ENCODE data around the gene PGA3.
"Not testable (repeated sequence)": the region's sequence is repeated elsewhere in the genome, so short reads cannot be mapped to it uniquely, and the experiment has no call there.

The PGA3 gene

DNA sequence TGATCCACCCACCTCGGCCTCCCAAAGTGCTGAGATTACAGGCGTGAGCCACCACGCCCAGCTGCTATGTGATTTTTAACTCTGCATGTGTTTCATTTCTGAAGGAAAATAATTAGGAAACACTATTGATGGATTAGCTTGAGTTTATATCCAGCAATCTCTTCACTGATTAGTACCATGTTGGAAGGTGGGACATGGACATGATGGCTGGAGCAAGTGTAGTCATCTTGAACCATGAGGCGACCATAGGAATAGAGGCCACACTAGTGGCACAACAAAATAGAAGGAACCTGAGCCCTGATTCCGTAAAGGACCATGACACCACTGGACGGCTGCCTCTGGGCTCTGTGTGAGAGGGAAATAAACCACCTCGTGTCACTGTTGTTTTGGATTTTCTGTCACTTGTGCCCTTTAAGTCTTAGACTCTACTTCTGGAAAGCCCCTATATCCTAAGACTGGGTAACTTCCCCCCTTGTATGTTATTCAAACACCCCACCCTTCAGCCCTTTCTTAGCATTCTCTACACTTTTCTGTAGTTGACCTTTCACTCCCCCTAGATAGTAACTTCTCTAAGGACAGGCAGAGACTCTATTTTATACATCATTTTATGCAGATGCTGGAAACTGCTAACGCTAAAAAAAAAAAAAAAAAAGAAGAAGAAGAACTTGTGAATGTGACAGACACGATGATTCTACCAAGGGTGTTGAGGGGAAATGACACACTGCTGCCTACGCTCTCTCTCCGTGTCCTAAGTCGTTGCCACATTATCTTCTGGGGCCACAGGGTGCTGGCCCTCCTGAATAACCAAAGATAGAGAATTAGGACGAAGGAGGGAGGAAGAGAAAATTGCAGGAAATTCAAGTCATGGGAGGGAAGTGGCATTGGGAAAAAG lies 39.4 kb upstream of the PGA3 start:
- DNase-seq (ENCODE audit: insufficient read length, low spot score): no peak
- TF ChIP-seq POLR2A (IDR thresholded peaks at IDR 0.05; ENCODE audit: low read depth, low read length): no peak
- FAIRE-seq: no peak

DNA sequence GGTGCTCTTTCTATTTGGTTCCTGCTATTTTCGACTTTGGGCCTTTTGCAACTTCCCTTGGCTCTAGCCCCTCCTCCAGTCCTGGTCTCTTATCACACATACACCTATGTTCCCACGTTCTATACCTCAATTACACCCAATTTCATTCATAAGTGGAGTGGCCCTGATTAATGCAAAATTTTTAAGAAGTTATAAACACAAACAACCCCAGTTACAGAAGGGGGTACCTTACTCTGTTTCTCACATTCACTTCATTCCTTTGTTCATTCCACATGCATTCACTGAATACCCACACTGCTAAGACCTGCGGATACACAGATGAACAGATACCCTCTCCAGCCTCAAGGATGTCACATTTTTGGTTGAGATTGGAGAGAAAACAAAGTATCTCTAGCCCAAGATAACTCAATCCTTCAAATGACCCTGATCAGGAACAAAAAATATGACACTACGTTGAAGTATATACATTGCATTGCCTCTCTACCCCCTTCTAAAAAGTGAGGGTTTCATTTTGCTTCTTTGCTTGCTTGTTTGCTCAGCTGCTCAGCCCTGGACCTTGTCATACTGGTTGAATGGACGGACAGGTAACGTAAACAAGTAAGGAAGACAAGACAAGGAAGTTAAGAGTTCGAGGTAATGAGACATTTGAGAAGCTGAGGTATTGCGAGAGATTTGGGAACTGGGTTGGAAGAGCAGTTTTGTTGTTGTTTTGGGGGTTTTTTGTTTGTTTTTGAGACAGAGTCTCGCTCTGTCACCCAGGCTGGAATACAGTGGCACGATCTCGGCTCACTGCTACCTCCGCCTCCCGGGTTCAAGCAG lies 38.5 kb upstream of the PGA3 start:
- FAIRE-seq (no peak), DNase-seq (ENCODE audit: insufficient read length, low spot score) (no peak)
- no peak for TF ChIP-seq POLR2A (IDR thresholded peaks at IDR 0.05; ENCODE audit: low read depth, low read length)

DNA sequence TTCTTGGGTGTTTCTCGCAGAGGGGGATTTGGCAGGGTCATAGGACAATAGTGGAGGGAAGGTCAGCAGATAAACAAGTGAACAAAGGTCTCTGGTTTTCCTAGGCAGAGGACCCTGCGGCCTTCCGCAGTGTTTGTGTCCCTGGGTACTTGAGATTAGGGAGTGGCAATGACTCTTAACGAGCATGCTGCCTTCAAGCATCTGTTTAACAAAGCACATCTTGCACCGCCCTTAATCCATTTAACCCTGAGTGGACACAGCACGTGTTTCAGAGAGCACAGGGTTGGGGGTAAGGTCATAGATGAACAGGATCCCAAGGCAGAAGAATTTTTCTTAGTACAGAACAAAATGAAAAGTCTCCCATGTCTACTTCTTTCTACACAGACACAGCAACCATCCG lies 37.5 kb upstream of the PGA3 start:
- not testable (repeated sequence) for FAIRE-seq; DNase-seq (ENCODE audit: insufficient read length, low spot score)

DNA sequence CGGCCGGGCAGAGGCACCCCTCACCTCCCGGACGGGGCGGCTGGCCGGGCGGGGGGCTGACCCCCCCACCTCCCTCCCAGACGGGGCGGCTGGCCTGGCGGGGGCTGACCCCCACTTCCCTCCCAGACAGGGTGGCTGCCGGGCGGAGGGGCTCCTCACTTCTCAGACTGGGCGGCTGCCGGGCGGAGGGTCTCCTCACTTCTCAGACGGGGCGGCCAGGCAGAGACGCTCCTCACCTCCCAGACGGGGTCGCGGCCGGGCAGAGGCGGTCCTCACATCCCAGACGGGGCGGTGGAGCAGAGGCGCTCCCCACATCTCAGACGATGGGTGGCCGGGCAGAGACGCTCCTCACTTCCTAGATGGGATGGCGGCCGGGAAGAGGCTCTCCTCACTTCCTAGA lies 37.0 kb upstream of the PGA3 start:
- DNase-seq (ENCODE audit: insufficient read length, low spot score); FAIRE-seq: not testable (repeated sequence)

DNA sequence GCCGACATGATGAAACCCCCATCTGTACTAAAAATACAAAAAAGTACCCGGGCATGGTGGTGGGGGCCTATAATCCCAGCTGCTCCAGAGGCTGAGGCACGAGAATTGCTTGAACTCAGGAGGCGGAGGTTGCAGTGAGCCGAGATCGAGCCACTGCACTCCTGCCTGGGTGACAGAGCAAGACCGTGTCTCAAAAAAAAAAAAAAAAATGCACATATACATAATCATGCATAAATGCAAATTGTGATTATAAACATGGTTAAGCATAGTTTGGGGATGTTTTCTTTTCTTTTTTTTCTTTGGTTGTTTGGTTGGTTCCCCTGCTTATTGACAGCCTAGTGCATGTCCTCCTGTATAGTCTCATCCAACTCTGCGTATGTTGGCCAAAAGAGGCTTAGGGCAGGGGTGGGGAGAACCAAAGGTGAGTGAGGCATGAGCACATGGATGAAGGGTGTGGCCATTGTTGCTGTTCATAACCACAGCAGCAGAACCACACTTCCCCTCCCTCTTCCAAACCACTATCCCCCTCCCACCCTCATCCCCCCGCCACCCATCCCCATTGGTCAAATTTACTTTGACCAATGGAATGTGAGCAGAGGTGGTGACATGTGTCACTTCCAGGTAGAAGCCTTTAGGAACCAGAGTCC lies 35.1 kb upstream of the PGA3 start:
- no peak for TF ChIP-seq POLR2A (IDR thresholded peaks at IDR 0.05; ENCODE audit: low read depth, low read length)
- DNase-seq (ENCODE audit: insufficient read length, low spot score): no peak
- FAIRE-seq: no peak

DNA sequence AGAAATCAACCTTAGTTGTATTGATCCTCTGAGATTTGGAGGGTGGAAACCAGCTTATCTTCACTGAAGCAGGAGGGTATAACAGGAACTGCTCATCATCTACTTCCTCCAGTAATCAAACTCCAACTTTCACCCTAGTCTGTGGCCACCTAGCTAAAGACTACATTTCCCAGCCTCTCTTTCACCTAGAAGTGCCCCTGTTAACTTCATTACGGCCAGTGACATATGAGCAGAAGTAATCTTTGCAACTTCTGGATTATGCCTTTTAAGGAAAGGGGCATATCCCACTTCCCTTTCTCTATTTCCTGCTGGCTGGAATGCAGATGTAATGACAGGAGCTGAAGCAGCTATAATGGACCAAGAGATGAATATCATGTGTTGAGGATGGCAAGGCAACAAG lies 34.5 kb upstream of the PGA3 start:
- TF ChIP-seq POLR2A (IDR thresholded peaks at IDR 0.05; ENCODE audit: low read depth, low read length): no peak
- DNase-seq (ENCODE audit: insufficient read length, low spot score) (no peak), FAIRE-seq (no peak)

DNA sequence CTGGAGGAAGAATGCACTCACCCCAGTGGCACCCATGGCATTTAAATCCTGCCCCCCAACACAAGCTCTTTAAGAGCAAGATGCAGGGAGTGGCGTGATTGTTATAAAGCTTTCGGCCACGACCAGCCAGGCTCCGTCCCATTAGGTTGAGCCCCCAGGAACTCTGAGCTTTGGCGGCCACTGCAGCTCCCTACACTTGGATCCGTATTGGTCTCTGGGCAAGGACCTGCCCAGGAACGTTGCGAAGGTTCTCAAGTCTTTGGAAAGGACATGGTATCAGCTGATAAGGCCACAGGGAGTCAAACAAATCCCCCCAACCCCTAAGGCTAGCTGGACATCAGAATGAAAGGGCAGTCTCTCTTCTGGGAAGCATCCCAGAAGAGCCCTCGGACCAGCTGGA lies 32.7 kb upstream of the PGA3 start:
- no peak for DNase-seq (ENCODE audit: insufficient read length, low spot score)
- no peak for FAIRE-seq
- TF ChIP-seq POLR2A (IDR thresholded peaks at IDR 0.05; ENCODE audit: low read depth, low read length): no peak

DNA sequence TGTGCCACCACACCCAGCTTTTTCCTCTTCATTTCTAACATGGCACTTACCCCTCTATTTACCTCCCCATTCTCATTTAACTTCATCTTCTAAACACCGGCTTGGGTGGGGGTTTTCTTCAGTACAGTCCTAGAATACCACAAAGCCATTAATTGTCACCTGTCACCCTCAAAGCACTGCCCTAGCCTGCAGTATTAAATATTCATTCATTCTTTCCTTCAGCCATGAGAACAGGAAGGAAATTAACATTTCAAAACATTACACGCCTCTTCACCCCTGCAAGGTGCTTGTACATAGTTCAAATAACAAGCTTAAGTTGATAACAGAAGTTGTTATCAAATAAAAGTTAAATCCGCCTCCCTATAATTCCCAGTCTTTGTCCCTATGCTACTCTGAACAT lies 31.4 kb upstream of the PGA3 start:
- no peak for DNase-seq (ENCODE audit: insufficient read length, low spot score)
- TF ChIP-seq POLR2A (IDR thresholded peaks at IDR 0.05; ENCODE audit: low read depth, low read length): no peak
- no peak for FAIRE-seq

DNA sequence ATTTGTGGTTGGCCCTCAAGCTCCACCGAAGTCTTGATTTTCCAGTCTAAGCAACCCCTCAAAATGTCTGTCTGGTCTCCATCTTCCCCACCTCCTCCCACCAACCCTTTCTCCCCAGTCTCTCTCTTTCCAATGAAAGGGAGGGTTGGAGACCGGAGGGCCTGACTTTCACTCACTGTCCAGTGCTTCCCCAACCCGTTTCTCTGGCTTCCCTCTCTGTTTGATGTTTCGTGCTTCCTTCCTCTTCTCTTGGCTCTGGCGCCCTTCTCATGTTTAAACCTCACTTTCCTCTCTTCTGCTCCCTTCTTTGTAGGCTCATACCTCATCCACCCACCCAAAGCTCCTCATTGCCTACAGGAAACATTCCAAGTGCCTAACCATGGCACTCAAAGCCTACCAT lies 31.0 kb upstream of the PGA3 start:
- FAIRE-seq: no peak
- DNase-seq (ENCODE audit: insufficient read length, low spot score): no peak
- TF ChIP-seq POLR2A (IDR thresholded peaks at IDR 0.05; ENCODE audit: low read depth, low read length): no peak

DNA sequence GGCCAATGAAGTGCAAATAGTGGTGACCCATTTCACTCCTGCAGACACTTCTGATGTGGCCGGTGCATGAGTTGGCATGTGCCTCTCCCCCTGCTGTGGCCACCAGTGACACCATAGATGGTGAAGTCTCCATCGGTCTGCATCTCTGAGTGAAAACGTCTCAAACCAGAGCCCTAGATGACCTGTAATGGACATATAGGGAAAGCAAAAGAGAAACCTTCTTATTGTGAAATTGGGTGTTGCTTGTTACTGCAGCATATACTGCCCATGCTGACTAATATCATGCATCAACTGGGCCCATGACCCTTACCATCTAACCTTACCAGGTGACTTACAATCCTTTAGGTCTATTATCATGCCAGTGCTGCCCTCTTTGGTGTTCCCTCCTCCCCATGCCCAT lies 30.4 kb upstream of the PGA3 start:
- no peak for DNase-seq (ENCODE audit: insufficient read length, low spot score)
- TF ChIP-seq POLR2A (IDR thresholded peaks at IDR 0.05; ENCODE audit: low read depth, low read length): no peak
- FAIRE-seq: no peak

DNA sequence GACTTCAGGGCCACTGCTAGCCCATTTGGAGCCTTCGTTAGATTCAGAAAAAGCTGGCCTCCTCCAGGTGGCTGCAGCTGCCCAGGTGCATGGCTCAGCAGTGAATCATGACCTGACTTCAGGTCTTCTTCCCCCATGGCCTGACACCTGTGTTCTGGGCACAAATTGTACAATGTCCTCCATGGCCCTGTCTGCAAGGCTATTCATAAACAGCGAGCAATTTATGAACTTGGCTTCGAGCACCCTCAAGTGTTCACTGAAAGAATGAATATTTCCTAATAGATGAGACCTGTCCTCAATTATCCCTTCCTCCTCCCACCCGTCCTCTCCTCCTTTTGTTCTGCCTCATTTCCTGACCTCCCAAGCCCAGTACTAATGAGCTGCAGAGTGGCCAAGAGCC lies 29.9 kb upstream of the PGA3 start:
- FAIRE-seq: no peak
- no peak for DNase-seq (ENCODE audit: insufficient read length, low spot score)
- TF ChIP-seq POLR2A (IDR thresholded peaks at IDR 0.05; ENCODE audit: low read depth, low read length): no peak

DNA sequence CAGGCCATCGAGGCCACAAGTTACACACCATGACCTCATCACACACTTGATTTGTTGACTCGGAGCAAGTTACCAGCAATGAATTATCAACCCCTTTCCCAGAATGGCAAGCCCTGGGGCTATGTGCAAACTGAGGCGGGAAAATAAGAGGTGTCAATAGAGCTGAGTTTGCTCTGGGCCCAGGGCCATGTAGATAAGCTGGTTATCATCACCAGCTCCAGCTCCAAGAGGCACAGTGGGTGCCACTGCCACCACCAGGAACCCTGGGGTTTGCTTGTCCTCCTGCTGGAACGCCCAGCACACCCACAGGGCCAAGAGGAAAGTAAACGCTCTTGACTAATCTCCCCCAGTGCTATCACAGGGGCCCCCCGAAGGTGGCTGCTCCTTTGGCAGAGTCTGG lies 29.0 kb upstream of the PGA3 start:
- FAIRE-seq (no peak), DNase-seq (ENCODE audit: insufficient read length, low spot score) (no peak)
- TF ChIP-seq POLR2A (IDR thresholded peaks at IDR 0.05; ENCODE audit: low read depth, low read length): no peak

DNA sequence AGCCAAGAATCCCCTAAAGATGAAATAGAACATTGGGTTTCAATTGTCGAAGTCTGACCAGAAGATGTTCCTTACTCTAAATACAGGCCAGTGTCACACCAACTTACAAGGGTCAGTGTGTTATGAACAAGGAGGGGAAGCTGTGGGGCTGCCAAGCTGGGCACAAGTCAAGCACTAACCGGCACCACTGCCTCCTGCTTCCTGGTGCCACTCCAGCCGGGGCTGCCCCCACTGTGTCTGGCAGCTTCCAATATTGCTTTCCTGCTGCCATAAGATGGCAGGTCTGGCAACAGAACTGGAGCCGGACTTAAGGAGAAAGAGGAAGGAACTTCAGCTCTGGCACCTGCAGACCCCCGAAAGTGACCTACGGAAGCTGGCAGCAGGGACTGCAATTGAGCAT lies 28.4 kb upstream of the PGA3 start:
- FAIRE-seq: no peak
- TF ChIP-seq POLR2A (IDR thresholded peaks at IDR 0.05; ENCODE audit: low read depth, low read length): no peak
- DNase-seq (ENCODE audit: insufficient read length, low spot score): no peak

DNA sequence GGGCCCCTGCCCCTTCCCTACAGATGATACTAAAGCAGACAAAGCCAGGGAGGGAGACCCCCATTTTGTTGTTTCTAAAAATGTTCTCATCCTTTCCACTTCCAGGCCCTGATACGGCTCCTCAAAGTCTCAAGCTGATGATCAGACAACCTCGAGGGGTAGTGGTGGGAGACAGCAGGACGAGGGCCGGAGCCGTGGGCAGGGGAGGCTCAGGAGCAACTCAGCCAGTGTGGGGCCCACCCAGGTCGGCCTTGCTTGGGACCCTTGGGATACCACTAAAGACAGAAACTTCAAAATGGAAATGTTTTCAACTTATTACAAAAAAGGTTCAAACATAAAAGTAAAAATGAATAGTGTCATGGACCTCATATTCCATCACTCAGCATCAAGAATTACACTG lies 26.9 kb upstream of the PGA3 start:
- FAIRE-seq (no peak), DNase-seq (ENCODE audit: insufficient read length, low spot score) (no peak)
- no peak for TF ChIP-seq POLR2A (IDR thresholded peaks at IDR 0.05; ENCODE audit: low read depth, low read length)

DNA sequence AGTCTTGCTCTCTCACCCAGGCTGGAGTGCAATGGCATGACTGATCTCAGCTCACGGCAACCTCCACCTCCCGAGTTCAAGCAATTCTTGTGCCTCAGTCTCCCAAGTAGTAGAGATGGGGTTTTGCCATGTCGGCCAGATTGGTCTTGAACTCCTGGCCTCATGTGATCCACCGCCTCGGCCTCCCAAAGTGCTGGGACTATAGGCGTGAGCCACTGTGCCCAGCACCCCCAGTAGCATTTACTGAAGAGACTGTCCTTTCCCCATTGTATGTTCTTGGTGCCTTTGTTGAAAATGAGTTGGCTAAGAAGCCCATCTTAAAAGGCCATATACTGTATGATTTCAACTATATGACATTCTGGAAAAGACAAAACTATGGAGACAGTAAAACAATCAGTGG lies 23.1 kb upstream of the PGA3 start:
- DNase-seq (ENCODE audit: insufficient read length, low spot score); FAIRE-seq: not testable (repeated sequence)

Data from H54 (cell line).